Stimulated activated CD4-positive, alpha-beta T cell treated with anti-CD3 and anti-CD28 coated beads, Interleukin-15, amount 100 ng/mL, for 1 hour (primary cell): ENCODE measurements around the gene ZFP3.
"Not testable (repeated sequence)": the region's sequence is repeated elsewhere in the genome, so short reads cannot be mapped to it uniquely, and the experiment has no call there.

Experiments used
- DNase-seq, 2 donors: peaks; one replicate each; pipeline ENCODE4 v3.0.0-alpha.2; 2020; ENCODE audit warnings: low read depth in 1 of 2, low spot score in 1 of 2

ZFP3 gene

DNA sequence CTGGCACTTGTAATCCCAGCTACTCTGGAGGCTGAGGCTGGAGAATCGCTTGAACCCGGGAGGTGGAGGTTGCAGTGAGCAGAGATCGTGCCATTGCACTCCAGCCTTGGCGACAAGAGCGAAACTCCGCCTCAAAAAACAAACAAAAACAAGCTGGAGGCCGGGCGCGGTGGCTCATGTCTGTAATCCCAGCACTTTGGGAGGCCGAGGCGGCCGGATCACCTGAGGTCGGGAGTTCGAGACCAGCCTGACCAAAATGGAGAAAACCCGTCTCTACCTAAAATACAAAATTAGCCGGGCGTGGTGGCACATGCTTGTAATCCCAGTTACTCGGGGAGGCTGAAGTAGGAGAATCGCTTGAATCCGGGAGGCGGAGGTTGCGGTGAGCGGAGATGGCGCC lies 992 bp upstream of the ZFP3 start:
- DNase-seq: not testable (repeated sequence)

- no peak for DNase-seq
Observed at GRCh38 chr17:5077781-5078105, 524 bp upstream of the ZFP3 start.

DNA sequence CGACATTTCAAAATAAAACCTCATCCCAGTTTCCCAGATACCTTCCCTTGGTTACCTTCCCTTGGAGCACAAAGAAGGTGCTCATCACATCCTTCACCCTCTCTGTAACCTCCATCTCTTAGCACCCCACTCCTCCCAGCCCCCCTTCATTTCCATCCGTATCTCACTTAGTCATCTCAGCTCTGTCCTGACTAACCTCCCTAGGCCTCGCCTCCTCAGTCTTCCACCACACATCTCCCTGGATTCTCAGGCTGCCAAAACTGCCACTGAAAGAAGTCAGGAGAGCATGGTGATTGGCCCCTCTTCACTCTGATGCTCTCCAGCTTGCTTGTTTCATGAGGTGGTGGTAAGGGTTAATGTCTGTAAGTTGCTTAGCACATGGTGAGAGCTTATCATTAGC lies 2.3 kb downstream of the ZFP3 start:
- DNase-seq: no peak

GRCh38 chr17:5092218-5093010 lies 14.1 kb downstream of the ZFP3 start:
- no peak for DNase-seq

- no peak for DNase-seq
Observed at GRCh38 chr17:5096731-5097100, 18.4 kb downstream of the ZFP3 start.

GRCh38 chr17:5097101-5097834 lies 19.0 kb downstream of the ZFP3 start:
- peak in 1 of 2 donors; percentile 22 for DNase-seq

GRCh38 chr17:5099271-5099670 lies 21.0 kb downstream of the ZFP3 start:
- no peak for DNase-seq

DNA sequence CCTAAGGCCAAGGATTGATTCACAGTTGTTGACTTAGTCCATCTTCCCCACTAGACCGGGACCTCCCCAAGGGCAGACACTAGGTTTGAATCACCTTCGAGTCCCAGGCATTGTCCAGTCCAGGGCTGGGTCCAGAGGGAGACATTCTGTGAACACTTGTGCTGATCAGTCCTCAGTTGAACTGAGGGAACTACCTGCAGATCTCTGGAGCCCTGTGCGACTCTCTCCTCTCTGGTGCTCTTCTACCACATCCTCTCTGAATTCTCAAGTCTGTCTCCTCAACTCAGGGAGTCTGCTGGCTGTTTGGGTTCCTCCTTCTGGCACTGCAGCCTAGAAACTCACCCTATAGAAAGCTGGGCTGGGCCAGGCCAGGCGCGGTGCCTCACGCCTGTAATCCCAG lies 22.6 kb downstream of the ZFP3 start:
- no peak for DNase-seq

DNA sequence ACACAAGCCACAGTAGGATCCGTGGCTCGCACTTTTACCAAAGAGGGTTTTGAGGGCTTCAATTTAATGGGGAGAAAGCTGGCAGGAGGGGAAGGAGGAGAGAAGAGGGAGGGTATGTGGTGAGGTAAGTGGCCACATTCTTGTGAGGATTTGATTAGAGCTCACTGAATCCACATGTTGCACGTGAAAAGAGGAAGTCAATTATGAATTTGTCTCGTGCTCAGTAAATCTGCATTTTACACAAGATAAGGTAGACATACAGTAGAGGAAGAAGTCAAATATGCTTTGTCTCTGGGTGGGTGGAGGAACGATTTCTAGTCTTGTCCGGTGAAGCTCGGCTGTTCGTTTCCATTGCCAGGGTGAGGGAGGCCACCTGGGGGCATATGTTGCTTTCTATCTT lies 32.5 kb downstream of the ZFP3 start:
- DNase-seq: no peak

DNA sequence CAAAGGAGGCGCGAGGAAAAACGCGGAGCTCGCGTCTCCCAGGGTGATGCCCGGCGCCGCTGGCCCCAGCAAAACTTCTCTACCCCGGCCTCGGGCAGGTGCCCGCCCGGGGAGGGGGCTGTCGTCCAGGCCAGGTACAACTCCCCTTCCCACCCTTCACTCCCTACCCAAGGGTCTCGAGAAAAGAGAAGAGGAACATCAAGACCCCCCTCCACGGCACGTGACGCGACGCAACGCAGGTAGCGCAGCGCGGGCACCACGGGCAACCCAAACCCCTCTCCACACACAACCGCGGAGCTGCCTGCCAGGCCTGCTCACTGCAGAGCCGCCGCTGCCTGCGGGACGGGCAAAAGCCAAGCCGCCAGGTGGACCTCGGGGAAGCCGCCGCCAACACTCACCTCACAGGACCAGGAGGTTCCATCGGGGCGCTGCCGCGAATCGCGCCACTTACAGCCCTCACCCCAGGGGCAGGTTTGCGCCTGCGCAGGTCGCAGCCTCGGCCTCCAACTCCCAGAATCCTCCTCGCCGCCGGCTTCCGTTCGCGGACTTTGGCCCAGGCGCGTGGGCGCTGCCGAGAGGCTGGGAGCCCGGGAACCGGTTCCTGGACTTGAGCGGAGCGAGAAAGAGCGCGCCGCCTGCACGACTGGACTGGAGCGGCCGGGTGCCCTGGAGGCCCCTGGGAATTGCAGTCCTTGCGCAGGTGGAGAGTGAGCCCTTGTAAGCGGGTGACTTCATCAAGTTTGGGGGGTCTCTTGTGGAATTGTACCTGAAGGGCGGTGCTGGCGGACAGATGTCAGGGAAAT lies 33.3 kb downstream of the ZFP3 start, which contains the start of gene ZNF232:
TSS of gene ZNF232 (minus strand) at position 477 of the 803 bp plus-strand sequence. CDS start at position 421, 56 bp downstream.
- peak; percentile 83 to 84 for DNase-seq

DNA sequence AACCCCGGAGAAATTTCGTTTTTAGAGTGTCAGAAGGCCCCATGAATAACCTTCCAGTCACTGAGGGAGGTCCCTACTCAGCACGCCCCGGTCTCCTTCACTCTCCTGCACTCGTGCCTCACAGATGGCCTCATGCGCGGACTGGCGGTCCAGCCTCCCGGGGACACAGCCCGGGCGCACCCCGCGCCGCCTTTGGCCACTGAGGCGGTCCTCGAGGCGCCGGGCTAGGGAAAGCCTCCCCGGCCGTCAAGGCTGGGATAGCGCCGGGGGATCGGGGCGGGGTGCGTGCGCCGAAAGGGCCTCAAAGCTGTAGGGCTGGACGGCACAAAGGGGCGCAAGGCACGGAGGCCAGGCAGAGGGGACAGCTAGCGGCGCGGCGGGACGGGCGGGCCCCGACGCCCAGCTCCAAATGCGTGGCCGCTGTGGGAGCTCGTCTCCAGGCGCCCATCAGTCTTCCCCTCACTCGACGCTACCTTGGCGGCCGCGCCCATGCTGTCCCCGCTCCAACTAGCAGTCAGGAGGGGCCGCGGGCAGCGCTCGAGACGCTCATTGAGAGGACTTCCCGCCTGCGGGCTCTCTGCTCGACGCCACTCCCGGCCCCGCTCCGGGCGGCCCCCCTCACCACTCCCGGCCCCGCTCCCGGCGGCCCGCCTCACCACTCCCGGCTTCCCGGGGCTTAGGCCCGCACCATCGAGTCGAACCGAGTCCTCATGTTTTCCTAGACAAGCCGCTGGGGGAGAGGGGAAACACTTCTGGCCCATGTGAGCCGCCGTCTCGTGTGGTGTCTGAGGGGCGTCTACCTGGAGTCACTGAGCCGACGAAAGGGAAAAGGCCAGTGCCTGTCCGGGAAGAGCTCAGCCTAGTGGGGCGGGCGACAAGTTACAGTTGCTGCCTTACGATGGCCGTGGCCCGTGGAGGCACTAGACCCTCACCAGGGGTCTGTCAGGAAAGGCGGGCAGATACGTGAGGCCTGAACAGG lies 37.7 kb downstream of the ZFP3 start, which contains the start of gene USP6:
TSS of gene USP6 (plus strand) at position 360 of the 979 bp plus-strand sequence. CDS start 14,336 bp downstream, outside the sequence.
- no peak for DNase-seq

DNA sequence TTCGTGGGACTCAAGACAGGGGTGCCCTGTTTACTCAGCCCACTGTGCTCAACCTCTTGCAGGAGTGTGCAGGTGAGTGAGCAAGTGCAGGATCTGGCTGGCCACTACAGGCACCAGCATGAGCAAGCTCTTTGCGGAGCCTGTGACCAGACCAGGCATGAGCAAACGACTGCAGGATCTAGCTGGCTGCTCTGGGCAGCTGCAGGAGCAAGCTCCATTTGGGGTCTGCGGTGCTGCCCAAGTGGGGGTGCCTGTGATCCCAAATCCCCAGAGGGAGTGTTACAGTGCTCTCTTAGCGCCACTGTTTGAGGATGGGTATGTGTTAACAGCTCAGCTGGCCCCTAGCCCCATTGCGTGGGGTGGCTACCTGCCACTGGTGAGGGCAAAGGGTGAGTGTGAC lies 40.0 kb downstream of the ZFP3 start:
- DNase-seq: no peak

DNA sequence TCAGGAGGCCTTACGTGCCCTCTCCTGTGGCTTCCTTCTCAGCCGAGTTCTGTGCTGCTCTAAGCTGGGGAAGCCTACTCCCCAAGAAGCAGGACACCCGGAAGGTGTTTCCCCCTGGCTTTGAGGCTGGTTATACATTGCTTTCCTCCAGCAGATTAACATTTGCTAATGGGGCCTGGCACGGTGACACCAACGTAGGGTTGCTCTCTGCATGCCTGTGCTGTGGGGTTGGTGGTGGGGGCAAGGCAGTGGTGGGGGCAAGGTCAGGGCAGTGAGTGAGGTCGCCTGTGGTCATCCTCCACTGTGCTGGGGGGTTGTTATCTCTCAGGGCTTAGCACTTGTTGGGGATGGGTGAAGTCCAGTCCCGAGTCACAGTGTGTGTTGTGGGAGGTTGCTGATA lies 41.8 kb downstream of the ZFP3 start:
- no peak for DNase-seq

- not testable (repeated sequence) for DNase-seq
Observed at GRCh38 chr17:5120436-5121185, 42.3 kb downstream of the ZFP3 start.

DNA sequence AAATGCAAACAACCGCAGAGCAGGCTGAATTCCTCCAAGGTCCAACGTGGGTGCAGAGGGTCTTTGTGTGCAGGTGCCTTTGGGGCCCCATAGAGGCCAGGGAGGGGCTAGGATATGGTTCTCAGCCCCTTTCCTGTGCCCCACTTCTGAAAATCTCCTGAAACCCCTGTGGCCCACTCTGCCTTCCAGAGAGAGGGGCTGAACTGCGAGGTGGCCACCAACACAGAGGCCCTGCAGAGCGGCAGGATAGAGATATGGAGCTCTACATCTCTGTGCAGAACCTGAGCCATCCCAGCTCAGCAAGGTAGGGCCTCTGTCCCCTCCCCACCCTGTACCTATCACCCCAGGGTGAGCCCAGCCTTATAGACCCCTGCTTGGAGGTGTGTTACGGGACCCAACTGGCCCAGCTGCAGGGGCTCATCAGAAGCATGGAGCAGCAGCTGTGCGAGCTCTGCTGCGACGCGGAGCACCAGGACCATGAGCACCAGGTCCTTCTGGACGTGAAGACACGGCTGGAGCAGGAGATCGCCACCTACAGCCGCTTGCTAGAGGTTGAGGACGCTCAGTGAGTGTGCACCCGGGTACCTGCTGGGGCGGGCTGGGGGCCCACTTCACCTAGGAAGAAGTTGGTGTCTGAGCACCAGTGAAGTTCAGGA lies 43.0 kb downstream of the ZFP3 start:
- DNase-seq: no peak

DNA sequence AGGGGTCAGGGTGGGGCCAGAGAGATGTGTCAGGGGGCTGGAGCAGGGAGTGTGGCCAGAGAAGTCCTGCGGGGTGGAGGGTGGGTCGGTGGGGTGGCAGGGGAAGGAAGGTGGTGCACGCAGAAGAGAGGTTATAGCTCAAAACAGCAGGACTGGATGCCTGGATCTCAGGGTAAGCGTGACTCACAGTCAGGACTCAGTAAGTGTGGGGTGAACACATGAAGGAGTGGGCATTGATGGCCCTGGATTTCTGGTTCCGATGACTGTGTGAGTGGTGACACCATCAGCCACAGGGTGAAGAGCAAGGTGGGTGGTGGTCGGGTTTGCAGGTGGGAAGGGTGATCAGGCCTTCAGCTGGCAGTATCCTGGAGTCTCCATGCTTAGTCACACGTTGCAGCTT lies 43.8 kb downstream of the ZFP3 start:
- not testable (repeated sequence) for DNase-seq

DNA sequence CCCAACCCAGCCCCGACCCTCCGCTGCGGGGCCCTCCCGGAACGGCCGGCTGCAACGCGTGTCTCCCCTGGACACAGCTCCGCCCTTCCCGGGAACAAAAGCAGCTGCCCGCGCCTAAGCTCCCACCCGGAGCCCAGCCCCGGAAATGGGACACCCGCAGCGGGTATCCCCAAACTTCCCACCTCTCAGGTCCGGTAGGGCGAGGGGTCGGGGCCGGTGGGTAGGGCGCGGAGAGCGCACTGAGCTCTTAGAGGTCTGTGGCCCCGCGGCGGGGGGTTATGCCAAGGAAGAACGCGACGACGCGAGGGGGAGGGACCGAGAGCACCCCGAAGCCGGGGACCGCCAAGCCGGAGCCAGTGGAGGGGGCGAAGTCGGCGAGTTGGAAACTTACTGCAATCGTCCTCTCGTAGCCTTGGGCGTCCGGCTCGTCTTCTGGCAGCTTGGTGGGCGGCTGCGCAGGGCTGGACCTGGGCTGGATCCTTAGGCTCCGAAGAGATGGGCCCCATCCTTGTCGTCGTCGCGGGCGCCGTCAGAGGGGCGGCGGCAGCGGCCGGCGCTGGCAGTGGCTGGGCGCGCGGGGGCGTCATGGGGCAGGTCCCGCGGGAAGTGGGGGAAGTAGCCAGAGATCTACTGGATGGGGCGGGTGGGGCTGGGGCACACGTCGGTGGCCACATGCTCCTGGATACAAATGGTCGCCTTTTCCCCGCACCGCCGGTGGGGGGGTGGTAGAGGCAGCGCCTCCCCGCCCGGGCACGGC lies 44.5 kb downstream of the ZFP3 start:
- DNase-seq: no peak

GRCh38 chr17:5123343-5124124 lies 45.3 kb downstream of the ZFP3 start:
- DNase-seq: no peak
